ENCODE results near the gene SMYD3. TPM values are rescaled to one million over a fixed set of nuclear protein-coding genes. Genes with fewer than 3 reads are reported as not detected.

The SMYD3 gene
- total and polyA plus RNA-seq, 2 of the 13 experiments (the other 11 are each of a cell fraction or from before 2014, with no cell fraction given), result 27.7 to 35.8 TPM

GRCh38 chr1:245926888-245927287, 580.2 kb downstream of the SMYD3 start:
- POLR2A ChIA-PET, result no interaction called here
- no TSS peak for BruUV-seq (replicated peaks)
- no peaks in the 10 kb centered on the region for H3K27me3 ChIP-seq (ENCODE audit: control insufficient read depth in 1 of 2, insufficient read depth in 2 of 2, low read length in 2 of 2)
- TF ChIP-seq TFDP2 (CRISPR knock-in tag; IDR thresholded peaks at IDR 0.05), result no peak
- no peak for TF ChIP-seq HNRNPL (IDR thresholded peaks at IDR 0.05; ENCODE audit: low read depth, low read length)
- no peak for TF ChIP-seq ZNF24 (IDR thresholded peaks at IDR 0.05)
- TF ChIP-seq NFKB2 (CRISPR knock-in tag; IDR thresholded peaks at IDR 0.05; ENCODE audit: borderline replicate concordance), result no peak
- TF ChIP-seq RBAK (CRISPR knock-in tag; IDR thresholded peaks at IDR 0.05), result no peak
- TF ChIP-seq LCORL (IDR thresholded peaks at IDR 0.05), result no peak
- no peak for TF ChIP-seq LCORL (CRISPR knock-in tag; IDR thresholded peaks at IDR 0.05)
- no peak for TF ChIP-seq TOPORS (CRISPR knock-in tag; IDR thresholded peaks at IDR 0.05)
- no peak for TF ChIP-seq FOXA1 (IDR thresholded peaks at IDR 0.05)
- no peak for TF ChIP-seq FOXA1 (CRISPR knock-in tag; IDR thresholded peaks at IDR 0.05)
- no peak overlapping the region for H3K4me2 ChIP-seq (ENCODE audit: low read depth, low read length)
- CTCF ChIA-PET (ENCODE audit: low intra/inter-chr PET ratio, low total read pairs), result no interaction called here
- ATAC-seq, result no peak
- no peaks in the 10 kb centered on the region for H3K79me2 ChIP-seq (ENCODE audit: insufficient read depth, low read length)
- intact Hi-C loops (cut with micrococcal nuclease; ENCODE audit: unreplicated experiment) (no loop called here), in situ Hi-C loops (cut with HindIII; ENCODE audit: extremely low pct_ligation_motif_present, low pct_unique_long_range_greater_than_20kb) (no loop called here)
- FAIRE-seq, result no peak
- H4K20me1 ChIP-seq (ENCODE audit: insufficient read depth, low read length), result no peaks in the 10 kb centered on the region
- H3K27ac ChIP-seq (ENCODE audit: extremely low read length, insufficient read depth, low read length), result no peak overlapping the region
- H3K9ac ChIP-seq (ENCODE audit: insufficient read depth, low read depth, low read length), result no peak overlapping the region
- no peaks in the 10 kb centered on the region for H3K9me3 ChIP-seq (ENCODE audit: low read length)
- H3K4me3 ChIP-seq (replicated peaks in 1 of 3; ENCODE audit: insufficient read depth in 1 of 3, low read depth in 2 of 3, low read length in 3 of 3), result no peak overlapping the region
- no peaks in the 10 kb centered on the region for H3K4me1 ChIP-seq (ENCODE audit: insufficient read depth, low read length)
- no peak overlapping the region for H2AFZ ChIP-seq (ENCODE audit: low read length)
- no peaks in the 10 kb centered on the region; a peak in 1 of 5 replicates for H3K36me3 ChIP-seq (replicated peaks in 1 of 2; ENCODE audit: control insufficient read depth in 1 of 2, insufficient read depth in 2 of 2, low read length in 2 of 2)
- DNase-seq (ENCODE audit: low spot score), result no peak
- 96% methylated on average over 2 of the region's 3 CpGs for WGBS (ENCODE audit: low lambda C conversion rate)

- no peak overlapping the region for H3K27ac ChIP-seq (ENCODE audit: extremely low read length, insufficient read depth, low read length)
- in situ Hi-C loops (cut with HindIII; ENCODE audit: extremely low pct_ligation_motif_present, low pct_unique_long_range_greater_than_20kb) (no loop called here), intact Hi-C loops (cut with micrococcal nuclease; ENCODE audit: unreplicated experiment) (no loop called here)
- no peaks in the 10 kb centered on the region; a peak in 1 of 5 replicates for H3K36me3 ChIP-seq (replicated peaks in 1 of 2; ENCODE audit: control insufficient read depth in 1 of 2, insufficient read depth in 2 of 2, low read length in 2 of 2)
- CTCF ChIA-PET (ENCODE audit: low intra/inter-chr PET ratio, low total read pairs), result no interaction called here
- no peak overlapping the region for H3K4me3 ChIP-seq (replicated peaks in 1 of 3; ENCODE audit: insufficient read depth in 1 of 3, low read depth in 2 of 3, low read length in 3 of 3)
- no peaks in the 10 kb centered on the region for H4K20me1 ChIP-seq (ENCODE audit: insufficient read depth, low read length)
- no TSS peak for BruUV-seq (replicated peaks)
- H3K79me2 ChIP-seq (ENCODE audit: insufficient read depth, low read length), result no peaks in the 10 kb centered on the region
- 80% methylated on average over 7 of the region's 7 CpGs for WGBS (ENCODE audit: low lambda C conversion rate)
- no peak overlapping the region for H3K4me2 ChIP-seq (ENCODE audit: low read depth, low read length)
- no peak for FAIRE-seq
- no peaks in the 10 kb centered on the region for H3K4me1 ChIP-seq (ENCODE audit: insufficient read depth, low read length)
- no peaks in the 10 kb centered on the region for H3K27me3 ChIP-seq (ENCODE audit: control insufficient read depth in 1 of 2, insufficient read depth in 2 of 2, low read length in 2 of 2)
- H3K9ac ChIP-seq (ENCODE audit: insufficient read depth, low read depth, low read length), result no peak overlapping the region
- POLR2A ChIA-PET, result no interaction called here
- H3K9me3 ChIP-seq (ENCODE audit: low read length), result no peaks in the 10 kb centered on the region
- peak; percentile 67; the same call in 2 of the 3 replicates for ATAC-seq
- H2AFZ ChIP-seq (ENCODE audit: low read length), result no peak overlapping the region
- peak; percentile 2 for DNase-seq (ENCODE audit: low spot score)
- TF ChIP-seq NFIB (CRISPR knock-in tag; IDR thresholded peaks at IDR 0.05; ENCODE audit: borderline replicate concordance) (no peak), ZBTB1 (CRISPR knock-in tag; IDR thresholded peaks at IDR 0.05; ENCODE audit: borderline replicate concordance) (no peak), KDM1A (CRISPR knock-in tag; IDR thresholded peaks at IDR 0.05) (no peak), ZBTB33 (CRISPR knock-in tag; IDR thresholded peaks at IDR 0.05) (peak; percentile 27; the same call in 1 of the 2 replicates), ZNF891 (CRISPR knock-in tag; IDR thresholded peaks at IDR 0.05) (no peak), CERS6 (CRISPR knock-in tag; IDR thresholded peaks at IDR 0.05) (no peak), YEATS4 (CRISPR knock-in tag; IDR thresholded peaks at IDR 0.05; ENCODE audit: borderline replicate concordance) (no peak), MZF1 (CRISPR knock-in tag; IDR thresholded peaks at IDR 0.05; ENCODE audit: borderline replicate concordance) (no peak)
These were observed 583.9 kb downstream of the SMYD3 start for GRCh38 chr1:245923215-245923614.
